ENCODE results near the gene SLC35F3. TPM values are rescaled to one million over a fixed set of nuclear protein-coding genes. Genes with fewer than 3 reads are reported as not detected.

SLC35F3 gene
- total RNA-seq, 1 experiment from 2014 or later = 0.66 TPM

- no peaks in the 10 kb centered on the region for H3K27me3 Mint-ChIP-seq (ENCODE audit: unreplicated experiment)
- intact Hi-C loops (cut with micrococcal nuclease; ENCODE audit: unreplicated experiment) = no loop called here
Measured at GRCh38 chr1:233972563-233972950, 68.1 kb downstream of the SLC35F3 start.

GRCh38 chr1:233972951-233973635 is 68.6 kb downstream of the SLC35F3 start:
- H3K27ac Mint-ChIP-seq (ENCODE audit: unreplicated experiment) = no peak overlapping the region
- no peak for TF ChIP-seq CTCF (IDR thresholded peaks at IDR 0.05; ENCODE audit: unreplicated experiment)
- intact Hi-C loops (cut with micrococcal nuclease; ENCODE audit: unreplicated experiment) = no loop called here
- peaks cover 9% of the 10 kb centered on the region for H3K4me1 Mint-ChIP-seq (ENCODE audit: low read depth, unreplicated experiment)
- no peaks in the 10 kb centered on the region for H3K27me3 Mint-ChIP-seq (ENCODE audit: unreplicated experiment)
- CTCF ChIA-PET = interaction anchor here (1.3 kb wide), 1 partner anchor 12 kb away, joined by 5 read pairs; no protein-coding TSS in a partner anchor
- no peaks in the 10 kb centered on the region for H3K9me3 Mint-ChIP-seq (ENCODE audit: low read depth, unreplicated experiment)
- BruUV-seq (replicated peaks) = no TSS peak
- DNase-seq = no peak
- H3K4me3 Mint-ChIP-seq (ENCODE audit: low read depth, unreplicated experiment) = no peak overlapping the region
- H3K36me3 Mint-ChIP-seq (ENCODE audit: insufficient read depth, unreplicated experiment) = no peaks in the 10 kb centered on the region

More at GRCh38 chr1:233972563-233972950, 68.1 kb downstream of the SLC35F3 start:
- no peaks in the 10 kb centered on the region for H3K9me3 Mint-ChIP-seq (ENCODE audit: low read depth, unreplicated experiment)
- no TSS peak for BruUV-seq (replicated peaks)
- peaks cover 9% of the 10 kb centered on the region for H3K4me1 Mint-ChIP-seq (ENCODE audit: low read depth, unreplicated experiment)
- DNase-seq = no peak
- H3K27ac Mint-ChIP-seq (ENCODE audit: unreplicated experiment) = no peak overlapping the region
- no peak for TF ChIP-seq CTCF (IDR thresholded peaks at IDR 0.05; ENCODE audit: unreplicated experiment)
- CTCF ChIA-PET = interaction anchor here (1.3 kb wide), 1 partner anchor 12 kb away, joined by 5 read pairs; no protein-coding TSS in a partner anchor
- H3K4me3 Mint-ChIP-seq (ENCODE audit: low read depth, unreplicated experiment) = no peak overlapping the region
- H3K36me3 Mint-ChIP-seq (ENCODE audit: insufficient read depth, unreplicated experiment) = no peaks in the 10 kb centered on the region

GRCh38 chr1:233975486-233975885 is 71.0 kb downstream of the SLC35F3 start:
- intact Hi-C loops (cut with micrococcal nuclease; ENCODE audit: unreplicated experiment) = no loop called here

DNA sequence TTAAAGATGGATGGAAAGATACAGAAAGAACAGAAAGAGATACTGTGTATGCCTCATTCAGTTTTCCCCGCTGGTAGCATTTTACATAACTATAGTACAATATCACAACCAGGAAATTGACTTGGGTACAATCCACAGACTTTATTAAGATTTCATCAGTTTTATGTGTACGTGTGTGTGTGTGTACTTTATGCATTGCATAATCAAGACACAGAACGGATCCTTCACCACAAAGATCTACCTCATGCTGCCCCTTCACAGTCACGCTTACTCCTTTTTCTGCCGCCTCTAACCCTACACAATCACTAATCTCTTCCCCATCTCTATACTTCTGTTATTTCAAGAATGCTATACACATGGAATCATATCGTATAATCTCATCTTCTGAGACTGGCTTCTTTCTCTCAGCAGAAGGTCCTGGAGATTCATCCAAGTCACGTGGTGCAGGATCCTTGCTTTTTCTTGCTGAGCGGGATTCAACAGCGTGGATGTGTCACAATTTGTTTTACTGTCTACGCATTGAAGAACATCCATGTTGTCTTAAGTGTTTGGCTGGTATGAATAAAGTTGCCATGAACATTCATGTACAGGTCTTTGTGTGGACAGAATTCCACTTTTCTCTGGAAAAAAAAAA is 76.7 kb downstream of the SLC35F3 start:
- no peak for TF ChIP-seq CTCF (IDR thresholded peaks at IDR 0.05; ENCODE audit: unreplicated experiment)
- no peaks in the 10 kb centered on the region for H3K9me3 Mint-ChIP-seq (ENCODE audit: low read depth, unreplicated experiment)
- no TSS peak for BruUV-seq (replicated peaks)
- no peak overlapping the region for H3K27ac Mint-ChIP-seq (ENCODE audit: unreplicated experiment)
- no peak overlapping the region for H3K4me3 Mint-ChIP-seq (ENCODE audit: low read depth, unreplicated experiment)
- peaks cover 12% of the 10 kb centered on the region for H3K27me3 Mint-ChIP-seq (ENCODE audit: unreplicated experiment)
- H3K4me1 Mint-ChIP-seq (ENCODE audit: low read depth, unreplicated experiment) = no peaks in the 10 kb centered on the region
- intact Hi-C loops (cut with micrococcal nuclease; ENCODE audit: unreplicated experiment) = no loop called here
- no peak for DNase-seq
- CTCF ChIA-PET = no interaction called here
- H3K36me3 Mint-ChIP-seq (ENCODE audit: insufficient read depth, unreplicated experiment) = no peaks in the 10 kb centered on the region

More at GRCh38 chr1:233975486-233975885, 71.0 kb downstream of the SLC35F3 start:
- Mint-ChIP-seq H3K27me3 (ENCODE audit: unreplicated experiment) (no peaks in the 10 kb centered on the region), H3K4me1 (ENCODE audit: low read depth, unreplicated experiment) (peaks cover 9% of the 10 kb centered on the region), H3K9me3 (ENCODE audit: low read depth, unreplicated experiment) (no peaks in the 10 kb centered on the region), H3K4me3 (ENCODE audit: low read depth, unreplicated experiment) (no peak overlapping the region), H3K27ac (ENCODE audit: unreplicated experiment) (no peak overlapping the region), H3K36me3 (ENCODE audit: insufficient read depth, unreplicated experiment) (no peaks in the 10 kb centered on the region)
- CTCF ChIA-PET = no interaction called here
- DNase-seq = no peak
- BruUV-seq (replicated peaks) = no TSS peak
- no peak for TF ChIP-seq CTCF (IDR thresholded peaks at IDR 0.05; ENCODE audit: unreplicated experiment)
